SKM-1 treated with dmso at 0.1 percent for 144 hours (cell line): ENCODE data around the gene TBC1D13.
"Not testable (repeated sequence)": the region's sequence is repeated elsewhere in the genome, so short reads cannot be mapped to it uniquely, and the experiment has no call there.

Experiments used
- DNase-seq: peaks from one replicate; lab custom pipeline; 2025; ENCODE audit not compliant: unreplicated experiment; lab: John Stamatoyannopoulos, UW

Gene TBC1D13

GRCh38 chr9:128843171-128843570, 56.1 kb downstream of the TBC1D13 start:
- not testable (repeated sequence) for DNase-seq

DNA sequence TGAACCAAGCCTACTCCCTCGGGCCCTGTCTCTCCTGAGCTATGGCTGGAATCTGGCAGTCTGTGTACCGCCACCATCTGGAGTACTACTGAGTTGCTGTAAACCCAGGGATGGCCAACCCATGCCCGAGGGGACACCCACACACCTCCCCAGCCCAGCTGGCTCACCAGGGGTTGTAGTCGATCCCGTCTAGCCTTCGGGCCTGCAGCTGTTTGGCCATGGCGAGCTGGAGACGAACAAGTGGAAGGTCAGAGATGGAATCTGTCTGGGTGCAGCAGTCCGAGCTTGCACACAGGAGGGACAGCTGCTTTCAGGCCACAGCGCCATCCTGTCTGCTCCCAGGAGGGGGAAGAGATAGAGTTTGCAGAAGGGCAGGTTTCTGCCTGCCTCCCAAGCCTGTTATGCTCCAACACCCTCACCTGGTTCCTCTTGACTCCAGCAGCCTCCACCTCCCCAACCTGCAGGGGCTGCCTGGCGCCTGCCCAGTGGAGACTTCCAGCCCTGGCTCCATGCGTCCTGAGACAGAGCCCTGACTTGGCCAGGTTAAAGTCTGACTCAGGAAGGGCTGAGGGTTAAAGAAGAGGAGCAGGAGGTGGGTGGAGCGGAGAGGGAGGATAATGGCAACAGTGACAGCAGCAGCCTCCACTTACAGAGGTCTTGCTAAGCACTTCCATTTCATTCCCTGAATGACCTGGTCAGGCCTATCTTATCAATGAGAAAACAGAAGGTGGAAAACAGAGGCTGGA, 58.3 kb downstream of the TBC1D13 start:
- no peak for DNase-seq

GRCh38 chr9:128846680-128847030, 59.6 kb downstream of the TBC1D13 start:
- no peak for DNase-seq

- DNase-seq: no peak
These were observed 60.8 kb downstream of the TBC1D13 start for GRCh38 chr9:128847803-128848202.

DNA sequence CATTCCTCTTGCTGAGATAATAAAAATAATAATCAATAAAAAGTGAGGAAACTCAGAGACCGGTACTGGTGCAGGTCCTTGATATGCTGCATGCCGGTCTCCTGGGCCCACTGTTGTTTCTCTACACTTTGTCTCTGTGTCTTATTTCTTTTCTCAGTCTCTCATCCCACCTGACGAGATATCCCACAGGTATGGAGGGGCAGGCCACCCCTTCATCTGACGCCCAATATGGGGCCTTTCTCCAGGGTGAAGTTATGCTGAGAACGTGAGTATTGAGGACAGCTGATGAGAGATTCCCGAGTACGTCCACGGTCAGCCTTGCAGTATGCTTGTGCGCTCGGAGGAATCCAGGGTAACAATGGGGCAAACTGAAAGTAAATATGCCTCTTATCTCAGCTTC, 64.0 kb downstream of the TBC1D13 start:
- not testable (repeated sequence) for DNase-seq

DNA sequence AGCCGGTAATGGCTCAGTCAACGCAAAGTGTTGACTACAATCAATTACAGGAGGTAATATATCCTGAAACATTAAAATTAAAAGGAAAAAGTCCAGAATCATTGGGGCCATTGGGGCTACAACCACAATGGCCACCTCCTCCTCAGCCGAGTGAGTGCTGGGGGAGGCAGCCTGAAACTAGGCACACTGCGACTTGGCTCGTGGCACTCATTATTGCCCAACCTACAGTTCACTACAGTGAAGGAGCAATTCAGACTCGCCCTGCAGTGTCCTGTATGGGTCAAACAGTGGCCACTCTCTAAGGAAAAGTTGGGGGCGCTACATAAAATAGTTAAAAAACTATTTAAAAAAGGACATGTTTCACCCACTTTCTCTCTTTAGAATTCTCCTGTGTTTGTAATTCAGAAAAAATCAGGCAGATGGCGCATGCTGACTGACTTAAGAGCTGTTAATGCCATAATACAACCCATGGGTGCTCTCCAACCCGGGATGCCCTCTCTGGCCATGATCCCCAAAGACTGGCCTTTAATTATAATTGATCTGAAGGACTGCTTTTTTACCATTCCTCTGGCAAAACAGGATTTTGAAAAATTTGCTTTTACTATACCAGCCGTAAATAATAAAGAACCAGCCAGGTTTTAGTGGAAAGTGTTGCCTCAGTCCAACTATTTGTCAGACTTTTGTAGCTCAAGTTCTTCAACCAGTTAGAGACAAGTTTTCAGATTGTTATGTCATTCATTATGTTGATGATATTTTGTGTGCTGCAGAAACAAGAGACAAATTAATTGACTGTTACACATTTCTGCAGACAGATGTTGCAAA, 64.9 kb downstream of the TBC1D13 start:
- DNase-seq: peak; percentile 40

DNA sequence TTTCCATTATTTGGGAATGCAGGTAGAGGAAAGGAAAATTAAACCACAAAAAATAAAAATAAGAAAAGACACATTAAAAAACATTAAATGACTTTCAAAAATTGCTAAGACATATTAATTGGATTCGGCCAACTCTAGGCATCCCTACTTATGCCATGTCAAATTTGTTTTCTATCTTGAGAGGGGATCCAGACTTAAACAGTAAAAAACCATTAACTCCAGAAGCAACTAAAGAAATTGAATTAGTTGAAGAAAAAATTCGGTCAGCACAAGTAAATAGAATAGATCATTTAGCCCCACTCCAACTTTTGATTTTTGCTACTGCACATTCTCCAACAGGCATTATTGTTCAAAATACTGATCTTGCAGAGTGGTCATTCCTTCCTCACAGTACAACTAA, 65.6 kb downstream of the TBC1D13 start:
- not testable (repeated sequence) for DNase-seq

- DNase-seq: not testable (repeated sequence)
These were observed 67.4 kb downstream of the TBC1D13 start for GRCh38 chr9:128854454-128854853.

DNA sequence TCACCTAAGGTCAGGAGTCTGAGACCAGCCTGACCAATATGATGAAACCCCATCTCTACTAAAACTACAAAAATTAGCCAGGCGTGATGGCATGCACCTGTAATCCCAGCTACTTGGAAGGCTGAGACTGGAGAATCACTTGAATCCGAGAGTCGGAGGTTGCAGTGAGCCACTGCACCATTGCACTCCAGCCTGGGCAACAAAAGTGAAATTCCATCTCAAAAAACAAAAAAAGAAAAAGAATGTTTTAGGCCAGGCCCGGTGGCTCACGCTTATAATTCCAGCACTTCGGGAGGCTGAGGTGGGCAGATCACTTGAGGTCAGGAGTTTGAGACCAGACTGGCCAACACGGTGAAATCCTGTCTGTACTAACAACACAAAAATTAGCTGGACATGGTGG, 71.4 kb downstream of the TBC1D13 start:
- DNase-seq: not testable (repeated sequence)
